ENCODE data around the gene LTF. TPM values are rescaled to one million over a fixed set of nuclear protein-coding genes. Genes with fewer than 3 reads are reported as not detected.

The LTF gene
- total RNA-seq, 1 donor from 2014 or later, result not detected

DNA sequence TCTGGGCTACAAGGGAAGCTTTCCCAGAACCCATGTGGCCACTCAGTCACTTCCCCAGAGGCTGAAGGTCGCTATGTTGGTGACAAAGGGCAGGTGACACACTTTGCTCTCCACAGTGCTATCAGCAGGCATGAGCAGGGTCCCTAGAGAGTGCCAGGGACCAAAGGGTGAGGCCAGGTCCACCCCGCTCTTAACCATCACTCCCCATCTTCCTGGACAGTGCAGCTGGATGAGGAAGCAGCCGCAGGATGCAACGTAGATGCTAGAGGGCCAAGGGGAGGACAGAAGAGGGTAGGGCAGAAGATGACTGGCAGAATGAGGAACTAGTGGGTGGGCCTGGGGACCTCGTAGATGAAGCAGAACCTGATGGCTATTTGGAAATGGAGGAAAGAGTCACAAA, 13.6 kb upstream of the LTF start:
- H3K36me3 Mint-ChIP-seq (ENCODE audit: low read depth), result peaks cover 5% of the 10 kb centered on the region
- H3K27me3 Mint-ChIP-seq (ENCODE audit: low read depth), result peaks cover 11% of the 10 kb centered on the region
- TF ChIP-seq, protein P1, sequence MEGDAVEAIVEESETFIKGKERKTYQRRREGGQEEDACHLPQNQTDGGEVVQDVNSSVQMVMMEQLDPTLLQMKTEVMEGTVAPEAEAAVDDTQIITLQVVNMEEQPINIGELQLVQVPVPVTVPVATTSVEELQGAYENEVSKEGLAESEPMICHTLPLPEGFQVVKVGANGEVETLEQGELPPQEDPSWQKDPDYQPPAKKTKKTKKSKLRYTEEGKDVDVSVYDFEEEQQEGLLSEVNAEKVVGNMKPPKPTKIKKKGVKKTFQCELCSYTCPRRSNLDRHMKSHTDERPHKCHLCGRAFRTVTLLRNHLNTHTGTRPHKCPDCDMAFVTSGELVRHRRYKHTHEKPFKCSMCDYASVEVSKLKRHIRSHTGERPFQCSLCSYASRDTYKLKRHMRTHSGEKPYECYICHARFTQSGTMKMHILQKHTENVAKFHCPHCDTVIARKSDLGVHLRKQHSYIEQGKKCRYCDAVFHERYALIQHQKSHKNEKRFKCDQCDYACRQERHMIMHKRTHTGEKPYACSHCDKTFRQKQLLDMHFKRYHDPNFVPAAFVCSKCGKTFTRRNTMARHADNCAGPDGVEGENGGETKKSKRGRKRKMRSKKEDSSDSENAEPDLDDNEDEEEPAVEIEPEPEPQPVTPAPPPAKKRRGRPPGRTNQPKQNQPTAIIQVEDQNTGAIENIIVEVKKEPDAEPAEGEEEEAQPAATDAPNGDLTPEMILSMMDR (conservative IDR thresholded peaks at IDR 0.05), result no peak
- DNase-seq (ENCODE audit: low read depth, low spot score), result no peak
- peaks cover 32% of the 10 kb centered on the region for H3K4me1 Mint-ChIP-seq
- H3K9me3 Mint-ChIP-seq, result peaks cover 20% of the 10 kb centered on the region
- no peak overlapping the region for H3K4me3 Mint-ChIP-seq
- no peak overlapping the region for H3K27ac Mint-ChIP-seq (ENCODE audit: unreplicated experiment)

DNA sequence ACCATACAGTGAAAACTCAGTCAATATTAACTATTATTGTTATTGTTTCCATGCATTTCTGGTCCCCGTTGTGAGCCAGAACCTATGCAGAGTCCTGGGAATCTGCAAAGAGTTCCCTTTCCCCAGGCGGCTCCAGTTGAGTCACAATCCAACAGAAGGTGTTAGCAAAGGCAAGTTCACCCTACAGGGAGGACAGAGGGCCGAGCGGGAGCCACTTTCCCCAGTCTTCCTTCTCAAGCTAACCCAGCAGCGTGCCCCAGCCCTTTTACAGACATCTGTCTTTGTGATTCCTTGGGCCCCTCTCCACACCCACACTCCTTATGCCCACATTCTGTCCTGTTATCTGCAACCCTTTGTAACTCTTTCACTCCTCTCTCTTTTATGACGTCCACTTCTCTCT, 13.1 kb upstream of the LTF start:
- Mint-ChIP-seq H3K9me3 (peaks cover 20% of the 10 kb centered on the region), H3K4me1 (peaks cover 32% of the 10 kb centered on the region), H3K27me3 (ENCODE audit: low read depth) (peaks cover 16% of the 10 kb centered on the region), H3K4me3 (no peak overlapping the region), H3K27ac (ENCODE audit: unreplicated experiment) (peak overlapping the region; percentile 5), H3K36me3 (ENCODE audit: low read depth) (peaks cover 5% of the 10 kb centered on the region)
- no peak for DNase-seq (ENCODE audit: low read depth, low spot score)
- TF ChIP-seq, protein P1 (conservative IDR thresholded peaks at IDR 0.05), result no peak

DNA sequence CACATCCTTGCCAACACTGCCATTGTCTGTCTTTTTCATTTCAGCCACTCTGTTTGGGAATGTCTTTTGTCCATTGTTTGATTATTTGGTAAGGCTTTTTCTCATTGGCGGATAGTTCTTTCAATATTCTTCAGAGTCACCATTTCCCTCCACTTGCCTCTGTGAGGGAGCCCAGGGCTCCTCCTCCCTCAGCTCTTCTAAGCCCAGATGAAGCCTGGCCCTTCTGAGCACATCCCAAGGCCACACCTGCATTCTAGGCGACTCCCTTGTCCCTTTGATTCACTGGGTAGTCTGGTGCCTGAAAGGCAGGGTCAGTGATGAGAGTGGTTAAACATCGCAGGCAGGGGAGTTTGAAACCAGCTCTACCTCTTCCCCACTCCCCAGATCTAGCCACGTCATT, 12.4 kb upstream of the LTF start:
- H3K9me3 Mint-ChIP-seq, result peaks cover 20% of the 10 kb centered on the region
- no peak for DNase-seq (ENCODE audit: low read depth, low spot score)
- no peak overlapping the region for H3K4me3 Mint-ChIP-seq
- TF ChIP-seq, protein P1 (conservative IDR thresholded peaks at IDR 0.05), result no peak
- H3K27me3 Mint-ChIP-seq (ENCODE audit: low read depth), result peaks cover 18% of the 10 kb centered on the region
- no peak overlapping the region for H3K27ac Mint-ChIP-seq (ENCODE audit: unreplicated experiment)
- peaks cover 5% of the 10 kb centered on the region for H3K36me3 Mint-ChIP-seq (ENCODE audit: low read depth)
- peaks cover 32% of the 10 kb centered on the region for H3K4me1 Mint-ChIP-seq

DNA sequence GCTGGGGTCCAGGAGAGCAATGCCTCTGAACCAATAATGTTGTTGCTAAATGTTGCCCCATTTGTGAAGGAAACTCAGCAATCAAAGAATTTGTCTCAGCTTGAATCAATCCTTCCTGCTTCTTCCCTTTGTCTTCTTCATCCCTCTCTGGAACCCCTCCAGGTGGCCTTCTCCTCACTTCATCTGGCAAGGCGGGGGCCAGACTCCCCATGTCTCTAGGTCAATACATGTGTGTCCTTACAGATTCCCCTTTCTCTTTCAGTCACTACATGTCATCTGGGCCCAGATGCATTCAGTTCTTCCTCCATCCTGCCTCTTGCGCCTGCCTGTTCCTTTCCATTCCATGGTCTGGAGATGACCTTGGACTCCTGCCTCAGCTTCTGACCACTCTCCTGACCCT, 8.0 kb upstream of the LTF start:
- H3K36me3 Mint-ChIP-seq (ENCODE audit: low read depth), result peaks cover 5% of the 10 kb centered on the region
- H3K27ac Mint-ChIP-seq (ENCODE audit: unreplicated experiment), result no peak overlapping the region
- TF ChIP-seq, protein P1 (conservative IDR thresholded peaks at IDR 0.05), result no peak
- H3K27me3 Mint-ChIP-seq (ENCODE audit: low read depth), result peaks cover 13% of the 10 kb centered on the region
- no peak for DNase-seq (ENCODE audit: low read depth, low spot score)
- no peak overlapping the region for H3K4me3 Mint-ChIP-seq
- peaks cover 18% of the 10 kb centered on the region for H3K9me3 Mint-ChIP-seq
- peaks cover under 1% of the 10 kb centered on the region for H3K4me1 Mint-ChIP-seq

DNA sequence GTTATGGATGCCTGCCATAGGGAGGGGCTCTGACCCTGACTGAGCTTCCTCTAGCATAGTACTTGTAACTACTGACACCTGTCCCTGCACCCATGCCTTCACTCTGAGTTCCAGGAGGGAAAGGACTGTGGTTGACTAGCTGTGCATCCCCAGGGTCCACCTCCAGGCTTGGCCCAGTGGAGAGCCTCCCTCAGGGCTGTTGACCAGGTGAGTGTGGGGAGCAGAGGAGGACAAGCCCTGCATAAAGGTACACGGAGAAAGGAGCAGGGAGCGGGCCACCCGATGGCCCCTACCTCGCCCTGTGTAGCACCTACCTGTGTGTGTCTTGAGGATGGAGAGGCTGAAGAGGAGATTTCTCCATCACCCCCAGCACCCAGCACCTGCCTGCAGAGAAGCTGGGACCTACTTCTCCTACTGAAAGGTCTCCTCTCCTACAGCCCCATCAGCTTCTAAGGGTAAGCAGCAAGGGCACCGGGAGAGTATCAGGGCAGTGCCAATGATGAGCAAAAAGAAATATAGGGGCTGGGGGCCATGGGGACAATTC, 6.7 kb upstream of the LTF start:
- DNase-seq (ENCODE audit: low read depth, low spot score), result no peak
- no peaks in the 10 kb centered on the region for H3K4me1 Mint-ChIP-seq
- no peak overlapping the region for H3K27ac Mint-ChIP-seq (ENCODE audit: unreplicated experiment)
- TF ChIP-seq, protein P1 (conservative IDR thresholded peaks at IDR 0.05), result no peak
- no peak overlapping the region for H3K4me3 Mint-ChIP-seq
- peaks cover 13% of the 10 kb centered on the region for H3K27me3 Mint-ChIP-seq (ENCODE audit: low read depth)
- H3K36me3 Mint-ChIP-seq (ENCODE audit: low read depth), result peaks cover 5% of the 10 kb centered on the region
- peaks cover 18% of the 10 kb centered on the region for H3K9me3 Mint-ChIP-seq

Data from neural crest cell (in vitro differentiated cells).